SK-N-SH (cell line): ENCODE measurements around the gene CSNK1A1L. TPM values are rescaled to one million over a fixed set of nuclear protein-coding genes. Genes with fewer than 3 reads are reported as not detected.

Experiments
- CTCF ChIA-PET: fragments of 300-600, 350-600 bp; formaldehyde crosslinking; extraction: SDS; loops from one replicate; lab custom pipeline; 2021; lab: Yijun Ruan, JAX
- POLR2A ChIA-PET: fragments of 350-600 bp; sonication (Branson Sonifier 250); formaldehyde crosslinking; extraction: SDS; loops from one replicate; lab custom pipeline; 2020; ENCODE audit warnings: antibody characterized with exemption, inconsistent platforms; lab: Yijun Ruan, JAX
- DNase-seq: peaks from one replicate; pipeline ENCODE4 v3.0.0; 2012
- H2AFZ ChIP-seq: fragments of 200-600 bp; sonication (generic); 2 replicates; pipeline ENCODE4 v1.8.1; 2016; ENCODE audit warnings: antibody characterized with exemption, mild to moderate bottlenecking, low read depth
- H3F3A ChIP-seq: fragments of 200-600 bp; sonication (generic); replicated peaks from 2 replicates; pipeline ENCODE3; 2016; ENCODE audit warnings: antibody characterized with exemption, mild to moderate bottlenecking; ENCODE audit not compliant: insufficient read depth
- H3K27ac ChIP-seq, 2 experiments: fragments of 200-500 bp in 1 of 2; fragments of 200-600 bp in 1 of 2; sonication (Bioruptor generic) in 1 of 2; sonication (generic), shearing (Covaris generic) in 1 of 2; 2 replicates each; pipeline versions ENCODE4 v1.5.1 to v1.6.1; 2014 to 2016; ENCODE audit warnings: low read depth in 2 of 2, inconsistent platforms in 1 of 2, low read length in 1 of 2, mild to moderate bottlenecking in 1 of 2, mixed read lengths in 1 of 2
- H3K27me3 ChIP-seq: fragments of 200-600 bp; sonication (generic), shearing (Covaris generic); 2 replicates; pipeline ENCODE4 v1.6.1; 2016; ENCODE audit warnings: mixed run types; ENCODE audit not compliant: insufficient read depth
- H3K36me3 ChIP-seq, 2 experiments: fragments of 200-500 bp in 1 of 2; fragments of 200-600 bp in 1 of 2; sonication (Bioruptor generic) in 1 of 2; sonication (generic) in 1 of 2; replicated peaks in 1 of 2; 2 replicates each; pipeline versions ENCODE3 to v1.5.1; 2014 to 2016; ENCODE audit warnings: low read length in 1 of 2, mild to moderate bottlenecking in 1 of 2; ENCODE audit not compliant: insufficient read depth in 2 of 2, control insufficient read depth in 1 of 2
- H3K4me1 ChIP-seq, 2 experiments: fragments of 200-500 bp in 1 of 2; fragments of 200-600 bp in 1 of 2; sonication (Bioruptor generic) in 1 of 2; sonication (generic), shearing (Covaris generic) in 1 of 2; 2 replicates each; pipeline versions ENCODE4 v1.5.1 to v1.6.1; 2014 to 2016; ENCODE audit warnings: low read depth in 1 of 2, low read length in 1 of 2, mixed run types in 1 of 2; ENCODE audit not compliant: insufficient read depth in 2 of 2, control insufficient read depth in 1 of 2
- H3K4me2 ChIP-seq: fragments of 200-600 bp; sonication (generic), shearing (Covaris generic); 2 replicates; pipeline ENCODE4 v1.6.1; 2017; ENCODE audit warnings: mixed run types
- H3K4me3 ChIP-seq, 2 experiments: fragments of 200-500 bp in 1 of 2; fragments of 200-600 bp in 1 of 2; sonication (Bioruptor generic) in 1 of 2; sonication (generic), shearing (Covaris generic) in 1 of 2; 2 replicates each; pipeline versions ENCODE4 v1.5.1 to v1.8.1; 2014 to 2016; ENCODE audit warnings: low read depth in 2 of 2, inconsistent platforms in 1 of 2, low read length in 1 of 2, mild to moderate bottlenecking in 1 of 2, mixed read lengths in 1 of 2, moderate library complexity in 1 of 2
- H3K79me2 ChIP-seq: fragments of 200-600 bp; sonication (generic); 2 replicates; pipeline ENCODE4 v1.8.1; 2017; ENCODE audit warnings: mild to moderate bottlenecking; ENCODE audit not compliant: insufficient read depth
- H3K9ac ChIP-seq: fragments of 200-600 bp; sonication (generic); 2 replicates; pipeline ENCODE4 v1.6.1; 2017; ENCODE audit warnings: mixed run types
- H3K9me2 ChIP-seq: fragments of 200-600 bp; sonication (generic); 2 replicates; pipeline ENCODE4 v1.6.1; 2017; ENCODE audit warnings: mixed run types
- H3K9me3 ChIP-seq: fragments of 200-600 bp; sonication (generic); 2 replicates; pipeline ENCODE4 v1.6.1; 2017; ENCODE audit warnings: mixed run types, mild to moderate bottlenecking, moderate library complexity
- H4K20me1 ChIP-seq: fragments of 200-600 bp; sonication (generic); 2 replicates; pipeline ENCODE4 v1.6.1; 2017; ENCODE audit warnings: mild to moderate bottlenecking, mixed run types; ENCODE audit not compliant: insufficient read depth
- CTCF ChIP-seq: fragments of 200-600 bp; sonication (generic); IDR thresholded peaks from 2 replicates; pipeline ENCODE4 v1.6.1; 2017; ENCODE audit warnings: antibody characterized with exemption, mild to moderate bottlenecking, moderate library complexity
- ELF1 ChIP-seq: IDR thresholded peaks from 2 replicates; pipeline ENCODE4 v1.4.0; 2012
- EP300 ChIP-seq, 2 experiments: IDR thresholded peaks; 2 replicates each; pipeline versions ENCODE4 v1.4.0 to v1.6.1; 2012; ENCODE audit warnings: borderline replicate concordance in 1 of 2, low read depth in 1 of 2, low read length in 1 of 2
- FOXJ3 ChIP-seq: sonication (generic); formaldehyde crosslinking; IDR thresholded peaks from 2 replicates; pipeline ENCODE4 v1.5.1; 2020; ENCODE audit warnings: mild to moderate bottlenecking, missing genetic modification reagents
- IRF3 ChIP-seq: fragments of 150-350 bp; IDR thresholded peaks from 2 replicates; pipeline ENCODE4 v1.6.1; 2016; ENCODE audit warnings: mild to moderate bottlenecking, low read depth, low read length
- MEF2A ChIP-seq: IDR thresholded peaks from 2 replicates; pipeline ENCODE4 v1.4.0; 2012; ENCODE audit warnings: low read depth, borderline replicate concordance
- NRF1 ChIP-seq: IDR thresholded peaks from 2 replicates; pipeline ENCODE4 v1.6.1; 2012; ENCODE audit warnings: low read depth, mild to moderate bottlenecking, low read length
- RXRA ChIP-seq: IDR thresholded peaks from 2 replicates; pipeline ENCODE4 v1.4.0; 2012; ENCODE audit warnings: low read depth, mild to moderate bottlenecking, borderline replicate concordance
- SMC3 ChIP-seq: IDR thresholded peaks from 2 replicates; pipeline ENCODE4 v1.6.1; 2012; ENCODE audit warnings: low read depth, low read length, improper control_type of control experiment
- YY1 ChIP-seq: IDR thresholded peaks from 2 replicates; pipeline ENCODE4 v1.4.0; 2012; ENCODE audit warnings: low read depth, mild to moderate bottlenecking
- ZBTB33 ChIP-seq: IDR thresholded peaks from 2 replicates; pipeline ENCODE4 v1.4.0; 2012; ENCODE audit warnings: low read depth, borderline replicate concordance
- WGBS: methylation state at CpG from one replicate; pipeline ENCODE4 v1.1.6; 2017; ENCODE audit warnings: low lambda C conversion rate; 5-methylcytosine and 5-hydroxymethylcytosine counted together
- polyA plus RNA-seq, 3 experiments: library from polyadenylated mRNA; depleted of rRNA; stranded (reverse); fragments of >200 nt; gene quantifications; 2 replicates each; pipeline ENCODE4 v1.2.3, GENCODE V29; 2012

The CSNK1A1L gene
- polyA plus RNA-seq, 1 of the 3 experiments (the other 2 are of a cell fraction), result not detected

GRCh38 chr13:37107868-37108267 is 2.4 kb upstream of the CSNK1A1L start (continued):
- TF ChIP-seq CTCF (no peak), FOXJ3 (CRISPR knock-in tag) (no peak), MEF2A (no peak), ELF1 (no peak)

DNA sequence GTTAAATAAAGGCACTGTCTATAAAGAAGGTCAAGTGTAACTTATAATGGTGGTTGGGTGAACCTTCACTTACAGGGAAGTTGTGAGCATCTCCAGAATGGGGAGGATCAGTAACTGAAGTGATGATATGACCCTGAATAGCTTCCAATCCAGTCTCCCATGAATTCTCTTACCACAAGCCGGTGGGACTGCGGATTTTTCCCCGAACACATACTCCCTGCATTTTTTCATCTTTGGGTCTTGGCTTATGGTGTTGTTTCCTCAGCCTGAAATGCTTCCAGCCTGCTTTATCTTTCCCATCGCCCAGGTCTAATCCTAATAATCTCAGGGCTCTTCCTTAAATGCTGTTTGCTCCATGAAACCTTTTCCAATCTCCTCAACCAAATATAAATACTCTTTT is 2.0 kb upstream of the CSNK1A1L start:
- Histone ChIP-seq H3K4me3 (no peak overlapping the region), H3K79me2 (no peaks in the 10 kb centered on the region), H3K4me2 (no peak overlapping the region), H4K20me1 (no peaks in the 10 kb centered on the region), H3K9me3 (no peaks in the 10 kb centered on the region), H3K9ac (no peak overlapping the region), H3K27ac (no peak overlapping the region), H3K27me3 (no peaks in the 10 kb centered on the region), H3K4me1 (no peaks in the 10 kb centered on the region), H2AFZ (peak overlapping the region; percentile 45; the same call in 1 of the 2 replicates), H3K9me2 (no peaks in the 10 kb centered on the region), H3F3A (peaks cover 4% of the 10 kb centered on the region), H3K36me3 (no peaks in the 10 kb centered on the region)
- CTCF ChIA-PET, result interaction anchor here (1.4 kb wide), 1 partner anchor 502 kb away, joined by 3 read pairs; no protein-coding TSS in a partner anchor
- no peak for DNase-seq
- 51% methylated on average over 4 of the region's 4 CpGs for WGBS
- POLR2A ChIA-PET, result no interaction called here
- TF ChIP-seq SMC3, result no peak
- no peak for TF ChIP-seq RXRA
- no peak for TF ChIP-seq YY1
- TF ChIP-seq IRF3, result no peak
- no peak for TF ChIP-seq EP300 (IDR thresholded peaks at IDR 0.05; ENCODE audit: borderline replicate concordance in 1 of 2, low read depth in 1 of 2, low read length in 1 of 2)
- TF ChIP-seq CTCF, result no peak
- no peak for TF ChIP-seq FOXJ3 (CRISPR knock-in tag)
- TF ChIP-seq ZBTB33, result no peak
- no peak for TF ChIP-seq NRF1
